Stimulated activated CD8-positive, alpha-beta memory T cell treated with anti-CD3 and anti-CD28 coated beads, Interleukin-12 subunit alpha, Interleukin-12 subunit beta, amount 100 ng/mL, for 24 hours (primary cell): ENCODE measurements around the gene EFCC1.
"Not testable (repeated sequence)": the region's sequence is repeated elsewhere in the genome, so short reads cannot be mapped to it uniquely, and the experiment has no call there.

Source experiments
- DNase-seq: peaks from one replicate; pipeline ENCODE4 v3.0.0-alpha.2; 2020; ENCODE audit errors: extremely low read depth

Gene EFCC1

GRCh38 chr3:129054605-129055104 is 53.6 kb downstream of the EFCC1 start:
- DNase-seq, result no peak

GRCh38 chr3:129056451-129057173 is 55.5 kb downstream of the EFCC1 start:
- DNase-seq, result no peak

GRCh38 chr3:129057249-129057648 is 56.1 kb downstream of the EFCC1 start:
- no peak for DNase-seq

GRCh38 chr3:129058441-129059200 is 57.5 kb downstream of the EFCC1 start:
- DNase-seq, result no peak

GRCh38 chr3:129059311-129059958 is 58.3 kb downstream of the EFCC1 start:
- DNase-seq, result no peak

GRCh38 chr3:129060276-129061022 is 59.3 kb downstream of the EFCC1 start, which contains the start of gene GP9:
Gene GP9 (plus strand): TSS chr3:129060779. CDS start chr3:129061740, 961 bp downstream.
- DNase-seq, result no peak

- DNase-seq, result no peak
Observed at GRCh38 chr3:129061023-129061887, 60.2 kb downstream of the EFCC1 start.

GRCh38 chr3:129061888-129062834 is 61.1 kb downstream of the EFCC1 start:
- DNase-seq, result no peak

- DNase-seq, result no peak
Observed at GRCh38 chr3:129063091-129063640, 62.1 kb downstream of the EFCC1 start.

GRCh38 chr3:129063841-129064482 is 62.9 kb downstream of the EFCC1 start:
- DNase-seq, result no peak

- DNase-seq, result no peak
Observed at GRCh38 chr3:129065016-129065719, 64.1 kb downstream of the EFCC1 start.

- no peak for DNase-seq
Observed at GRCh38 chr3:129065720-129066073, 64.6 kb downstream of the EFCC1 start.

- DNase-seq, result not testable (repeated sequence)
Observed at GRCh38 chr3:129067719-129068118, 66.6 kb downstream of the EFCC1 start.

- DNase-seq, result no peak
Observed at GRCh38 chr3:129068291-129068886, 67.3 kb downstream of the EFCC1 start.

GRCh38 chr3:129069313-129070085 is 68.4 kb downstream of the EFCC1 start:
- DNase-seq, result not testable (repeated sequence)

- no peak for DNase-seq
Observed at GRCh38 chr3:129070086-129070885, 69.2 kb downstream of the EFCC1 start.
